RCC 7860 (cell line): ENCODE results near the gene CX3CL1.
"Not testable (repeated sequence)": the region's sequence is repeated elsewhere in the genome, so short reads cannot be mapped to it uniquely, and the experiment has no call there.

Experiments used
- DNase-seq: peaks from one replicate; pipeline ENCODE4 v3.0.0-alpha.2; 2015; ENCODE audit warnings: low spot score
- FAIRE-seq: peaks from 2 replicates; lab custom pipeline; 2012; peaks lifted over from hg19 to GRCh38; lab: Jason Lieb, UNC

CX3CL1 gene

DNA sequence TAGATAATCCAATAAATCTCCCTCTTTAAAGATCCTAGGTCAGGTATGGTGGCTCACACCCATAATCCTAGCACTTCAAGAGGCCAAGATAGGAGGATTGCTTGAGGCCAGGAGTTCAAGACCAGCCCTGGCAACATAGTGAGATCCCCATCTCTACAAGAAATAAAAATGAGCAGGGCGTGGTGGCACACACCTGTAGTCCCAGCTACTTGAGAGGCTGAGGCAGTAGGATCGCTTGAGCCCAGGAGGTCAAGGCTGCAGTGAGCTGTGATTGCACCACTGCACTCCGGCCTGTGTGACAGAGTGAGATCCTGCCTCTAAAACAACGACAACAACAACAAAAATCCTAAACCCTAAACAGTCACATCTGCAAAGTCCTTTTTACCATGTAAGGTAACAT is 15.7 kb upstream of the CX3CL1 start:
- FAIRE-seq, result no peak

DNA sequence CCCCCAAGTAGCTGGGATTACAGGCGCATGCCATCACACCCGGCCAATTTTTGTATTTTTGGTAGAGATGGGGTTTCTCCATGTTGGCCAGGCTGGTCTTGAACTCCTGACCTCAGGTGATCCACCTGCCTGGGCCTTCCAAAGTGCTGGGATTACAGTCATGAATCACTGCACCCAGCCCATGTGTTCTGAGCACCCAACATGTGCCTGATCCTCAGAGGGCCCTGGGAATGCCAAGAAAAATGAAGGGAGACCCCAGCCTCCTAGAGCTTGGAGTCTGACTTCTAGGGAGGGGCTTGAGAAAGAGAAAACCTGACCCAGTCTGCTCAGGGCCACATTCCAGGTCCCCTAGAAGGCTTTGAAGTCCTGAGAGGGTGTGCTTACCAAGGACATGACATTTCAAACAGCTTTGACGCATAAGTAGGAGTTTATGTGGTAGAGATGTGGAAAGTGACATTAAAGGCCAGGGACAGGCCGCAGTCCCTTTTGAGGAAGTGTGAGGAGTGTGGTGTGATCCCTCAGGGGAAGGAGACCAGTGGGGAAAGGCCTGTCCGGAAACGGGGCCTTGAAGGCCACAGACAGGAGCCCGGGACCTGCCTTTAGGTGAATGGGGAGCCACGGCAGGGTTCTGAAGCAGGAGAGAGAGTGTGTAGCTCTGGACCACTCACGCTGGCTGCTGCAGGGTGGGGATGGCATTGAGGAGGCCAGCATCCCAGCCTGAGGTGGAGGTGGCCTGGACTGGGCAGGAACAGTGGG is 14.8 kb upstream of the CX3CL1 start:
- FAIRE-seq (no peak), DNase-seq (no peak)

More for the DNA sequence above, 15.7 kb upstream of the CX3CL1 start:
- DNase-seq, result no peak

DNA sequence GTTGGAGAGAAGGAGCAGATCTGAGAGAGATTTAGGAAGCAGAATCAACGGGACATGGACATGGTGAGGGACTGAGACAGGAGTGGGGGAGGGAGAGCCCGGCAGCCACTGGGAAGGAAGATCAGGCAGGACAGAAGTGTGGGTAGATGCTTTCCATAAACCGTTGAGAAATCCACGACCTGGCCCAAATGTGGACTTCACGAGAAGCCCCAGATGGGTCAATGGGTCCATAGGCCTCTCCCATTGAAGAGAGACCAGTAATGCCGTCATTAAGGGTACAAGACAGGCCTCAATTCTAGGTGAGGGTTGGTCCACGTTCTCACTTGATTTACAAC is 14.2 kb upstream of the CX3CL1 start:
- FAIRE-seq, result no peak
- DNase-seq, result no peak

DNA sequence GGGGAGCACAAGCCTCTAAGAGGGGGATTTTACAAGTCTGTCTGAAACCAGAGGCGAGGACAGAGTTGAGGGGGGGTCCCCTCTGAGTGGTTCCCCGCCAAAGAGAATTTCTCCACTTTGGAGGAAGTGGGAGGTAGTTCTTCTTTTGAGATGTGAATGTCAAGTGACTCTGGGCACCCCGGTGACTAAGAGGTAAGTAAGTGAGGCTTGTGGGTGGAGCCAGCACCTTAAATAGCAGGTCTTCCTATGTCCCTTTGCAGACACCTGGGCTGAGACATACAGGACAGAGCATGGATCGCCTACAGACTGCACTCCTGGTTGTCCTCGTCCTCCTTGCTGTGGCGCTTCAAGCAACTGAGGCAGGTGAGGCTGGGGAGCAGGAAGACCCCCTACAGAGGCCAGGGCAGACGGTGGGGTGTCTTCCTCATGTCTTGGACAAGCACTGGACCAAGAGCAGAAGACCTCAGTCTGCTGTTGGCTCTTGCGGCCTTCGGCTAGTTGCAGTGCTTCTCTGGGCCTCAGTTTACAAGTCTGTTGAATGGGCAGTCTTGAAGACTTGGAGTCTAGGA is 13.7 kb upstream of the CX3CL1 start, which contains the start of gene CCL22:
TSS of gene CCL22 (plus strand) at position 257 of the 569 bp plus-strand sequence. CDS start at position 291, 34 bp downstream.
- FAIRE-seq, result no peak
- DNase-seq, result no peak

DNA sequence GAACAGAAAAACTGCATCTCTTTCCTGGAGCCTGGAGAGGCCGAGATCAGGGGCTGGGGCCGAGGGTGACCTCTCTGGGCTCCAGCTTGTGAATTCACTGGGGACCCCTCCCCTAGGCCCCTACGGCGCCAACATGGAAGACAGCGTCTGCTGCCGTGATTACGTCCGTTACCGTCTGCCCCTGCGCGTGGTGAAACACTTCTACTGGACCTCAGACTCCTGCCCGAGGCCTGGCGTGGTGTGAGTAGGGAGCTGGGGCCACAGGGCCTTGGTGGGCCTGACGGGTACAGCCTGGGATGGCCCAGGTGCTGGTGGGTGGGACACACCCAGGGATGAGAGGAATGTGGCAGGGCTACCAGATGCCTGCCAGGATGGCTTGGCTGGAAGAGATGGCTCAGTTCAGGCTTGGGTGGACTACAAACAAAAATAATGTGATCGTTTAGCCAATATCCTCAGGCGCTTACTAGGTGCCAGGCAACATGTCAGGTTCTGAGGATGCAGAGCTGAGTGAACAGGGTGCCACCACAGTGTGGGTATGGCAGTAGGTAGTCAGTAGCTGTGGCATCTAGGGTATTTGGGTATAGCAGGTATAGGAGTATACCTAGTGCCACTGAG is 11.9 kb upstream of the CX3CL1 start:
- no peak for DNase-seq
- FAIRE-seq, result no peak

DNA sequence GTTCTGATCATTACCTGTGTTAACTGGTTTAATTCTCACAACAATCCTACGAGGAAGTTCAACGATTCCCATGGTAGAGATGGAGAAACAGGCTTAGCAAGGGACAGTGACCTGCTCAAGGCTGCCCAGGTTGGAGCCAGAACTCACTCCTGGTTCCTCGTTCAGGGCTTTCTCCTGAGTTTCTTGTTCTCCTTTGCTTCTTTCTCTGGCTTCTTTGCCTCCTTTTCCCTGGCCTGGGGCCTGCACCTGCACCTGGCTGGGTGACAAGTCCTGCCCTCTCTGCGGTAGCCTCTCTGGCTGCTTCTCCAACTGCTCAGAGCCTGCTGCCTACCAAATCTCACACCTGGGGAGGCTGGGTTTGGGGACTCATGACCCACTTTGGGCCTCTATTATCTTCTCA is 10.9 kb upstream of the CX3CL1 start:
- FAIRE-seq (no peak), DNase-seq (no peak)

DNA sequence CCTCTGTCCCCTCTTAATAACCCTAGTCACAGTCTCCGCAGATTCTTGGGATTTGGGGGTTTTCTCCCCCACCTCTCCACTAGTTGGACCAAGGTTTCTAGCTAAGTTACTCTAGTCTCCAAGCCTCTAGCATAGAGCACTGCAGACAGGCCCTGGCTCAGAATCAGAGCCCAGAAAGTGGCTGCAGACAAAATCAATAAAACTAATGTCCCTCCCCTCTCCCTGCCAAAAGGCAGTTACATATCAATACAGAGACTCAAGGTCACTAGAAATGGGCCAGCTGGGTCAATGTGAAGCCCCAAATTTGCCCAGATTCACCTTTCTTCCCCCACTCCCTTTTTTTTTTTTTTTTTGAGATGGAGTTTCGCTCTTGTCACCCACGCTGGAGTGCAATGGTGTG is 8.1 kb upstream of the CX3CL1 start:
- DNase-seq (no peak), FAIRE-seq (no peak)

DNA sequence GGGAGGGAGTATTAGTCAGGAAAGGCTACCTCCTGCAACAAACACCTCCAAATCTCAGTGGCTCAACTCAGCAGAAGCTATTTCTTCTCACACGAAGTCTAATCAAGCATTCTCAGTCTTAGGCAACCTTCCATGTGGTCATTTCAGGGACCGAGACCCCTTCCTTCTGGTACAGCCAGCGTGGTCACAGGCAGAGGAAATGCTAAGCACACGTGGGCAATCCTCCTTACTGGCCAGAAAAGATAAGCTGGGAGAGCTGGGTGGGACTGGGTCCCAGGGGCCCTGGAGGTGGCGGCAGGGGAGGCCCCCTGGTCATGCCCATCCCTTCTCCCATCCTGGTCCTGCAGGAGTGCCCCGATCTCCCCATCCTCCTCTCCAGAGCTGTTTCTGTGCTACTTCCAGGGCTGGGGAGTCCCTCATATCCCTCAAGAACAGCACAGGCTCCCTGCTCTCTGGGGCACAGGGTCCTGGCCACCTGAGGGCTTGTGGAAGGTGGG is 5.7 kb upstream of the CX3CL1 start:
- no peak for FAIRE-seq
- no peak for DNase-seq

DNA sequence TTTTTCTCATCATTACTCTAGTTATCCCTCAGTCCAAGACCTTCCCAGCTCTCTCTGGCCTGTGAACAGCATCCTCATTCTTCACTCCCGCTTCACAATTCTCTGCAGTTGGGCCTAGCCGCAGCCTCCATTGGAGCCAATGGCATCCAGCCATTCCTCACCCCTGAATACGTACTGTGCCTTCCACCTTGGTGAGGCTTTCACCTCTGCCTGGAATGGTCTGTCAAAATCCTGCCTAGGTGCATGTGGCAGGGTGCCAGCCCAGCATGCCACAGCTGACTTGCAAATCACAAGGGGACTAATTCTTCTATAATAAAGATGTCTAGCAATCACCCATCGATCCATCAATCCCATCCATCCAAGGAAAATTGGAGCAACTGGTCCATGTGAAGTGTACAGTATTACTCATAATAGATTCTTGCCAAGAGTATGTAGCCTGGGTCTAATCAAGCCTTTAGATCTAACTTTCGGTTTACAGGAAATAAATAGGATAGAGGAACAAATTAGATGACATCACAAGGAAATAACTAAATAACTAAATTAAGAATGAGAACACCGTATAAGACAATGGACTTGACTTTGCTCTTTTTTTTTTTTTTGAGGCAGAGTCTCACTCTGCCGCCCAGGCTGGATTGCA is 5.1 kb upstream of the CX3CL1 start:
- FAIRE-seq (no peak), DNase-seq (no peak)

DNA sequence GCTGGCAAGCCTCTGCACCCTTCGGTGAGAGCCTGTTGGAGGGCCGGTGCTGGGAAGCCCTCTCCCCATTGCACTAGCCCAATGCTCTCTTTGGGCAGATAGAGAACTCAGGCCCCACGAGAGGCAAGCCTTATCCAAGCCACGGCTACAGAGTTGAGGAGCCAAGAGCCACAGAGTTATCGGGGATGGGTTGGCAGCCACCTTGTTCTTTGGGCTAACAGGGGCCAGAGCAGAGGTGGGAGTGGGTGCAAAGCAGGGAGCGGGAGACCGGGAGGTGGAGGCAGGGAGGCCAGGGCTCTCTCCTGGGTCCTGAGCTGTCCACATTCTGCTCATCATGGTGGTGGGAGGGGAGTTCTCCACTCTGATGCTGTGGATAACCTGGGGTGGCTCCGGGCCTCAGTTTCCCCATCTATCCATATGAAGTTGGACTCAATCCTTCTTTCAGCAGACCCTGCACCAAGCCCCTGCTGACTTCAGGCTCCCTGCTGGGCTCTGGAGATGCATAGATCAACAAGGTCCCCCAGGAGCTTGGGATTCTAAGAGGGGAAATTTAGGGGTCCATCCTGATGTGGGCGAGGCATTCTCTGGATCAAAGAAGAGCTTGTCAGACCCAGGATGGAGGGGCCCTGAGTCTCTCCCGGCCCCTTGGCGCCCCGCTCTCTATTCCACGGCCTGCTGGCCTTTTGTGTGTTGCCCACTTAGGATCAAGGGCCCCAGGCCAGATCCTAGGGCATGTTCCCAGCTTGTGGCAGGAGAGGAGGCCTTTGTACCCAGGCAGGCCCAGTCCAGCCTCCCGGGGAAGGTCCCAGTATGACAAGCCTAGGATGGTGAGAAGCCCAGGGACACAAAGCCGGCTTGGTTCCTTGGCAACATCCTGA is 557 bp upstream of the CX3CL1 start:
- FAIRE-seq (no peak), DNase-seq (no peak)

DNA sequence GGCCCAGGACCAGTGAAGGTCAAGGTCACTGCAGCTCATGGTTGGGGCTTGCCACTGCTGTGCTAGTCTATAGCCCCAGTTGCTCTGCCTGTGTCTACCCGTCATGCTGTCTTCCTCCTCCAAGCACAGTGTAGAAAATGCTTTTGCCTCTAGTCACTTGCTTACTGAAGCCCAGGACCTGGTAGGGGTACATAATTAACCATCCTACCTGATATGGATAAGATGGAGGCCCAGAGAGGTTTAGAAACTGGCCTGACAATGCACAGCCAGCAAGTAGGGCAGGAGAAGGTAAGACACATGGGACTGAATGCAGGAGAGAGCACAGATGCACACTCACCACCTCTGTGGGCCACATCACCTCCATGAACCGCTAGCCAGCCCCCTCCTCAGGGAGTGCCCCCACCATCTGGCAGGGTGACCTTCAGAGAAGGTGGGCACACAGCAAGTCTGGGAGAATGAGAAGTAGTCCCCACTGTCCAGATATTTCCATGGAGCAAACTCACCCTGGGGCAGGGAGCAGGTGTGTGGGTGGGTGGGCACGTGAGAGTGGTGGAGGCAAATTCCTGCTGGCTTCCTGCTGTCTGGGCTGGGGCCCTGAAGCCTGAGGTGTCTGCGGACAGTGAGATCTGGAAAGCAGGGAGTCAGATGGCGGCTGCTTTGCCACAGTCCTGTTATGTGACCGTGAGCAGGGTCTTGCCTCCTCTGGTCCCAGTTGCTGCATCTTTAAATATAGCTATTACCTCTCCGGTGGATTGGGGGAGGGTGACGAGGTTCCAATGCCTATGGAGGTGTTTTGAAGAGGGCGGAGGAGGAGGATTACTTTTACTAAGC is 1.0 kb downstream of the CX3CL1 start:
- FAIRE-seq (no peak), DNase-seq (peak; percentile 54)

DNA sequence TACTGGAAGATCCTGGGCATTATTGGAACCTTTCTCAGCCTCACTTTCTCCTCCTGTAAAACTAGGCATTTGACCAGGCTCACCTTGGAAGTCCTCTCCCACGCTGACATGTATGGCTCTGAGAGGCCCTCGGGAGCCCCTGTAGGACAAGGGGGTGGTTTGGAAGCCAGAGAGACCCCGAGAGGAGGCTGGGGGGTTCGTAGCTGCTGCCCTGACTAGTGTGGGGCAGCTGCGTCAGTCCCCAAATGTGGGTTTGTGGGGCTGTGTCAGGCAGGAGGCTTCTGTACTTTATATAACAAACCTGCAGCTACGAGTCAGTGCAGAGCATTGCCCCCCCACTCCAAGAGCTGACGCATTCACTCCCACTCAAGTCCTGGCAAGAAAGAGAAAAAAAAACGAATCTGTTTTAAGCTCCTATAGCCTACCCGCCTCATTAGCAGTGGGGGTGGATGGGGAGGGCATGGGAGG is 1.8 kb downstream of the CX3CL1 start:
- DNase-seq (no peak), FAIRE-seq (no peak)

DNA sequence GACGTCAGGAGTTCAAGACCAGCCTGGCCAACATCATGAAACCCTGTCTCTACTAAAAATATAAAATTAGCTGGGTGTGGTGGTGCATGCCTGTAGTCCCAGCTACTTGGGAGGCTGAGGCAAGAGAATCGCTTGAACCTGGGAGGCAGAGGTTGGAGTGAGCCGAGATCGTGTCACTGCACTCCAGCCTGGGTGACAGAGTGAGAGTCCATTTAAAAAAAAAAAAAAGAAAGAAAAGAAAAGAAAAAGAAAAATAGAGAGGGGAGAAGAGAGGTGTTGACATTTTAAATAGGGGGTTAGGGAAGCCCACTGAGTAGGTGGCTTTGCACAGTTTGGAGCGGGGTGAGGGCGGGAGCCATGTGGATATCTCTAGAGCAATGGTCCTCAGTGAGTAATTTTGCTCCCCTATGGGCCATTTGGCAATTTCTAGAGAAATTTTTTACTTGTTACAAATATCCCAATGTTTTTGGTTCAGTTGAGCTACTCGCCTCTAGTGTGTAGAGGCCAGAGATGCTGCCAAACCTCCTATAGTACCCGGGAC is 2.7 kb downstream of the CX3CL1 start:
- FAIRE-seq, DNase-seq: not testable (repeated sequence)

DNA sequence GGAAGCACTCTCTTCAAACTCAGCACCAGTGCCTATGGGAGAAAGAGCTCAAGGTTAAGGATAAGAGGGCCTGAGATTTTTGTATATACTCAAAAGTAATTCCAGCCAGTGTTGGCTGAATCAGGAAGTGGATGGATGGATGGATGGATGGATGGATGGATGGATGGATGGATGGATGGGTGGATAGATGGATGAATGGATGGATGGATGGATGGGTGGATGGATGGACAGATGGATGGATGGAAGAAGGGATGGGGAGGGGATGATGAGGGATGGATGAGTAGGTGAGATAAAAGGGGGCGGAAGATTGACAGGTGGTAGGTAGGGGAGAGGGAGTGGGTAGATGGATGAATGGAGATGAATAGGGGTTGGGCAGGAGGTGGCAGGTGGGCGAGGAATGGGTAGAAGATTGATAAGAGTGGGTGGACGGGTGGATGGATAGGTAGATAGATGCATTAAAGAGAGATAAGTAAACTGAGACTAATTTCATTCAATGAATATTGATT is 4.1 kb downstream of the CX3CL1 start:
- no peak for FAIRE-seq

DNA sequence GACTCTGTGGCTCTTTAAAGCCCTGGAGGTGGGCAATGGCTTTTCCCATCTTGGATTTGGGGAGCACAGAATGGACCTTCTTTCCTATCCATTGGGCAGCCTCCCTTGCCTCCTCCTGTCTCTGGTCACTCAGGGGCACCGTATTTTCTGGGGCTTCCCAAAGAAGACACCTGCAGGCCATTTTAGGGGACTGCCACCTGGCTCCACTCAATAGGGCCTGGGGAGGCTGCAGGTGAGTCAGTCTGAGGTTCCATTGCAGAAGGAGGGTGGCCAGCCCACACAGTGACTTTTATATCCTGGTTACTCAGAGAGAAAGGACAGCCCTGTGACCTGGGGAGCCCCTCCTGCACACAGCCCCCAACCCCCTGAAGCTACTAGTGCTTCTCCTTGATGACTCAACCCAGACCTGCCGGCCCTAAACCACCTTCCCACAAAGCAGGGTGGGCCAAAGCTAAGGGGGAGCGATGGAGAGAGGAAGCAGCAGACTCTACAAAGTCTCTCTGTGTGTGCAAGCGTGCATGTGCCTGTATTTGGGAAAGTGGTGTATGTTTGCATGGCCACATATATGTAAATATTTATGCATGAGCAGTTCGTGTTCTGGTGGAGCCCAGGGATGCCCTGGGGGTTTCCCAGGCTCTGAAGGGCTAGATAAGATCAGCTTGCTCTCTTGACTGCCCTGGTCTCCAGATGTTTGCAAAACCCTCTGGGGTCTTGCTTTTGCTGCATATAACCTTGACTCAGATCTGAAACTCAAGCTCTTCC is 5.0 kb downstream of the CX3CL1 start:
- FAIRE-seq, result no peak
- peak; percentile 58 for DNase-seq

More for the DNA sequence above, 4.1 kb downstream of the CX3CL1 start:
- DNase-seq, result no peak

DNA sequence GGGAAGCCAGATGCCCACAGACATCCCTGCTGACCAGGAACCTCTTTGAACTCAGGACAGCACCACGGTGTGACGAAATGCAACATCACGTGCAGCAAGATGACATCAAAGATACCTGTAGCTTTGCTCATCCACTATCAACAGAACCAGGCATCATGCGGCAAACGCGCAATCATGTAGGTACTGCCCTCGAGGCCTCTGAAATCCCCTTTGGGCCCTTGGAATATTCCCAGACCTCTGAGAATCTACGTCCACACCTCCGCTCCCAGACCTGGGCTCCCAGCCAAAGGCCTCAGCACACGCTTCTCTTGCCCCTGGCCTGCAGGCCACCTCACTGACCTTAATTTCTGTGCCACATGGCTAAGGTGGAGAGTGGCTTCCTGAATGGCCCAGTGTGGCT is 7.3 kb downstream of the CX3CL1 start:
- no peak for FAIRE-seq

DNA sequence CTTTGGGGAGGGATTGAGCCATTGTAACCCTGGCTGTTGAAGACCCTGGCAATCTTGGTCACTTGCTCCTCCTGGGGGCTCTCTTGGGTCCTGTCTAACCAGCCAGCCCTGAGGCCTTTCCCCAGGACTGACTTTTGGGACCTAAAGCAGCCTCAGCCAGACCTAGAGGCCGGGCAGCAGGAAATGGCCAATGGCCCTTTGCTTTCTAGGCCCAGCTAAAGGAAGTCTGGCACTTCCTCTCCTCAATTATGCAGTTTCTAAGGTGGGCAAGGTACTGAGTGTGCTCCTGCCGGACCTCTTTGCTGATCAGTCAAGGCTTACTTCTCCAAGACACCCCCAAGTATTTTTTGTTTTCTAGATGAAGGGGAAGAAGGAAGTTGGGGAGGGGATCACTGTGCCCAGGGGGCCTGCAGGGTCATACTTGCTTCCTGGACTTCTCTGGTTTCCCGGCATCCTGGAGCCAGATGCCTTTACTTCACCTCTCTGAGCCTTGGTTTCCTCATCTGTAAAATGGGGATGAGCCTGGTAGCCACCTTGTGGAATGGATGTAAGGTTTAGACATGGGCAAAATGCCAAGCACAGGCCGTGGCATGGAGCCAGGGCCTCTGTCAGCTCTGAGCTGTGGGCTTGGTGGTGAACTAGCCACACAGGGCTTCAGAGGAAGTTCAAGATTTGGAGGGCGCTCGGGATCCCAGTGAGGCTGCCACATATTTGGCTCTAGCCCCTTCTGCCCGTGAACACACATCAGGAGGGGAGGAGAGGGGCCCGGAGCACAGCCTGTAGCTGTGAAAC is 8.6 kb downstream of the CX3CL1 start:
- FAIRE-seq (no peak), DNase-seq (peak; percentile 42)

More for the DNA sequence above, 7.3 kb downstream of the CX3CL1 start:
- DNase-seq, result no peak
